HepG2 (cell line): ENCODE data around the gene ARHGEF3. TPM values are rescaled to one million over a fixed set of nuclear protein-coding genes. Genes with fewer than 3 reads are reported as not detected.

Source experiments
- AFF4 ChIP-seq: sonication (generic); formaldehyde crosslinking; IDR thresholded peaks from 2 replicates; pipeline ENCODE4 v1.4.0; 2020; ENCODE audit warnings: missing genetic modification reagents
- BCL6 ChIP-seq: IDR thresholded peaks from 2 replicates; pipeline ENCODE4 v1.6.1; 2016; ENCODE audit warnings: missing genetic modification reagents, missing compliant biosample characterization
- CEBPG ChIP-seq: IDR thresholded peaks from 2 replicates; pipeline ENCODE4 v1.6.1; 2016
- CENPT ChIP-seq: sonication (generic); formaldehyde crosslinking; IDR thresholded peaks from 2 replicates; pipeline ENCODE4 v1.8.0; 2022; ENCODE audit warnings: low read depth, mild to moderate bottlenecking, moderate library complexity, missing genetic modification reagents
- EED ChIP-seq: sonication (generic); formaldehyde crosslinking; IDR thresholded peaks from 2 replicates; pipeline ENCODE4 v1.5.0; 2020; ENCODE audit warnings: mild to moderate bottlenecking, missing genetic modification reagents
- FLYWCH1 ChIP-seq: sonication (generic); formaldehyde crosslinking; IDR thresholded peaks from 2 replicates; pipeline ENCODE4 v1.8.1; 2023; ENCODE audit warnings: mild to moderate bottlenecking, missing genetic modification reagents
- HMGXB3 ChIP-seq: sonication (generic); formaldehyde crosslinking; IDR thresholded peaks from 2 replicates; pipeline ENCODE4 v1.4.0; 2020; ENCODE audit warnings: missing genetic modification reagents, borderline replicate concordance
- IRF1 ChIP-seq: sonication (generic); formaldehyde crosslinking; IDR thresholded peaks from 2 replicates; pipeline ENCODE4 v1.4.0; 2020; ENCODE audit warnings: low read depth, mild to moderate bottlenecking, missing genetic modification reagents
- MTA3 ChIP-seq: sonication (generic); formaldehyde crosslinking; IDR thresholded peaks from 2 replicates; pipeline ENCODE4 v1.4.0; 2020; ENCODE audit warnings: missing genetic modification reagents
- RELA ChIP-seq: sonication (generic); formaldehyde crosslinking; IDR thresholded peaks from 2 replicates; pipeline ENCODE4 v1.4.0; 2020; ENCODE audit warnings: missing genetic modification reagents
- SATB2 ChIP-seq: sonication (generic); formaldehyde crosslinking; IDR thresholded peaks from 2 replicates; pipeline ENCODE4 v1.5.0; 2020; ENCODE audit warnings: missing genetic modification reagents
- SIN3B ChIP-seq: fragments of 150-350 bp; IDR thresholded peaks from 2 replicates; pipeline ENCODE4 v1.6.1; 2014; ENCODE audit warnings: low read length
- SRSF9 ChIP-seq: fragments of 200-400 bp; formaldehyde crosslinking; IDR thresholded peaks from 2 replicates; pipeline ENCODE4 v1.6.1; 2018; ENCODE audit warnings: borderline replicate concordance, mild to moderate bottlenecking, low read depth, low read length; ENCODE audit not compliant: insufficient read depth, poor library complexity, severe bottlenecking
- THRA ChIP-seq: sonication (generic); formaldehyde crosslinking; IDR thresholded peaks from 2 replicates; pipeline ENCODE4 v1.4.0; 2020; ENCODE audit warnings: missing genetic modification reagents, borderline replicate concordance
- YY1 ChIP-seq: IDR thresholded peaks from 2 replicates; pipeline ENCODE4 v1.6.1; 2011; ENCODE audit warnings: low read length, low read depth, moderate library complexity, mild to moderate bottlenecking; ENCODE audit not compliant: insufficient read depth, insufficient replicate concordance
- ZNF180 ChIP-seq: sonication (generic); formaldehyde crosslinking; IDR thresholded peaks from 2 replicates; pipeline ENCODE4 v1.4.0; 2020; ENCODE audit warnings: low read depth, missing genetic modification reagents, borderline replicate concordance
- ZNF709 ChIP-seq: sonication (generic); formaldehyde crosslinking; IDR thresholded peaks from 2 replicates; pipeline ENCODE4 v1.5.0; 2020; ENCODE audit warnings: mild to moderate bottlenecking, missing genetic modification reagents
- polyA plus RNA-seq, 8 experiments: library from polyadenylated mRNA; depleted of rRNA in 3 of 8; stranded (reverse) in 7 of 8; unstranded in 1 of 8; fragments of >200 nt; fragmentation: Illumina TruSeq in 4 of 8; extraction: Trizol in 4 of 8; gene quantifications; 2 replicates each; pipeline versions ENCODE4 v1.2.1 to v1.2.3, GENCODE V29; 2011 to 2016; ENCODE audit warnings: low read depth in 4 of 8, missing spikeins in 1 of 8, mixed read lengths in 1 of 8; ENCODE audit not compliant: insufficient read depth in 1 of 8
- total RNA-seq, 5 experiments: library from RNA; depleted of rRNA; stranded (reverse); fragments of >200 nt; fragmentation: Illumina TruSeq; extraction: Trizol; gene quantifications; 2 replicates each; pipeline ENCODE4 v1.2.3, GENCODE V29; 2016; ENCODE audit warnings: low read depth in 1 of 5

Gene ARHGEF3
- total and polyA plus RNA-seq, 2 of the 13 experiments (the other 11 are each of a cell fraction or from before 2014, with no cell fraction given): 14.8 to 23.1 TPM

- no peak for TF ChIP-seq ZNF180 (CRISPR knock-in tag)
- no peak for TF ChIP-seq MTA3
- no peak for TF ChIP-seq SATB2 (CRISPR knock-in tag)
- no peak for TF ChIP-seq ZNF709
- TF ChIP-seq CEBPG (CRISPR knock-in tag): no peak
- no peak for TF ChIP-seq THRA (CRISPR knock-in tag)
- no peak for TF ChIP-seq EED (CRISPR knock-in tag)
- no peak for TF ChIP-seq FLYWCH1
- TF ChIP-seq YY1: no peak
- TF ChIP-seq AFF4 (CRISPR knock-in tag): no peak
- no peak for TF ChIP-seq RELA (CRISPR knock-in tag)
- TF ChIP-seq BCL6 (CRISPR knock-in tag): peak; percentile 73
- TF ChIP-seq SRSF9: no peak
- no peak for TF ChIP-seq CENPT (CRISPR knock-in tag)
- TF ChIP-seq IRF1 (CRISPR knock-in tag): no peak
- TF ChIP-seq HMGXB3: no peak
- TF ChIP-seq SIN3B: no peak
Measured at GRCh38 chr3:56818156-56818985, 16.6 kb upstream of the ARHGEF3 start (continued).
